ENCODE results near the gene SLC12A7. TPM values are rescaled to one million over a fixed set of nuclear protein-coding genes. Genes with fewer than 3 reads are reported as not detected.
A peak's percentile ranks its signal among the peaks of the same experiment; 100 is the strongest.

The SLC12A7 gene
- total RNA-seq, 1 donor from 2014 or later, result 24.5 TPM

DNA sequence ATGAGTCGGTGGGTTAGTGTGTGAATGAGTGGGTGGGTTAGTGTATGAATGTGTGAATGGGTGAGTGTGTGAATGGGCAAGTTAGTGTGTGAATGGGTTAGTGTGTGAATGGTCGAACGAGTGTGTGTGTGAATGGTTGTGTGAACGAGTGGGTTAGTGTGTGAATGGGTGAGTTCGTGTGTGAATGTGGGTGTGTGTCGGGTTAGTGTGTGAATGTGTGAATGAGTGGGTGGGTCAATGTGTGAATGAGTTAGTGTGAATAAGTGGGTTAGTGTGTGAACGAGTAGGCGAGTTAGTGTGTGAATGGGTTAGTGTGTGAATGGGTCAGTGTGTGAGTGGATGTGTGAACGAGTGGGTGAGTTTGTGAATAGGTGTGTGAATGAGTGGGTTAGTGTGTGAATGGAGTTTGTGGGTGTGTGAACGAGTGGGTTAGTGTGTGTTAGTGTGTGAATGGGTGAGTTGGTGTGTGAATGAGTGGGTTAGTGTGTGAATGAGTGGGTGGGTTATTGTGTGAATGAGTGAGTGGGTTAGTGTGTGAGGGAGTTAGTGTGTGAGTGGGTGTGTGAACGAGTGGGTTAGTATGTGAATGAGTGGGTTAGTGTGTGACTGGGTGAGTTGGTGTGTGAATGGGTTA is 64.4 kb downstream of the SLC12A7 start:
- DNase-seq (ENCODE audit: low spot score), result no peak
- peaks cover 15% of the 10 kb centered on the region for H3K27me3 Mint-ChIP-seq (ENCODE audit: unreplicated experiment)
- H3K36me3 Mint-ChIP-seq (ENCODE audit: low read depth, unreplicated experiment), result peaks cover 38% of the 10 kb centered on the region
- peaks cover 13% of the 10 kb centered on the region for H3K9me3 Mint-ChIP-seq (ENCODE audit: unreplicated experiment)
- no peak overlapping the region for H3K4me3 Mint-ChIP-seq (ENCODE audit: unreplicated experiment)
- TF ChIP-seq, protein P1, sequence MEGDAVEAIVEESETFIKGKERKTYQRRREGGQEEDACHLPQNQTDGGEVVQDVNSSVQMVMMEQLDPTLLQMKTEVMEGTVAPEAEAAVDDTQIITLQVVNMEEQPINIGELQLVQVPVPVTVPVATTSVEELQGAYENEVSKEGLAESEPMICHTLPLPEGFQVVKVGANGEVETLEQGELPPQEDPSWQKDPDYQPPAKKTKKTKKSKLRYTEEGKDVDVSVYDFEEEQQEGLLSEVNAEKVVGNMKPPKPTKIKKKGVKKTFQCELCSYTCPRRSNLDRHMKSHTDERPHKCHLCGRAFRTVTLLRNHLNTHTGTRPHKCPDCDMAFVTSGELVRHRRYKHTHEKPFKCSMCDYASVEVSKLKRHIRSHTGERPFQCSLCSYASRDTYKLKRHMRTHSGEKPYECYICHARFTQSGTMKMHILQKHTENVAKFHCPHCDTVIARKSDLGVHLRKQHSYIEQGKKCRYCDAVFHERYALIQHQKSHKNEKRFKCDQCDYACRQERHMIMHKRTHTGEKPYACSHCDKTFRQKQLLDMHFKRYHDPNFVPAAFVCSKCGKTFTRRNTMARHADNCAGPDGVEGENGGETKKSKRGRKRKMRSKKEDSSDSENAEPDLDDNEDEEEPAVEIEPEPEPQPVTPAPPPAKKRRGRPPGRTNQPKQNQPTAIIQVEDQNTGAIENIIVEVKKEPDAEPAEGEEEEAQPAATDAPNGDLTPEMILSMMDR (IDR thresholded peaks at IDR 0.05; ENCODE audit: unreplicated experiment), result no peak
- no peak overlapping the region for H3K27ac Mint-ChIP-seq (ENCODE audit: unreplicated experiment)
- H3K4me1 Mint-ChIP-seq (ENCODE audit: unreplicated experiment), result no peaks in the 10 kb centered on the region

GRCh38 chr5:1045960-1046560 is 65.8 kb downstream of the SLC12A7 start:
- no peak for DNase-seq (ENCODE audit: low spot score)
- Mint-ChIP-seq H3K27ac (ENCODE audit: unreplicated experiment) (no peak overlapping the region), H3K9me3 (ENCODE audit: unreplicated experiment) (peaks cover 19% of the 10 kb centered on the region), H3K36me3 (ENCODE audit: low read depth, unreplicated experiment) (peaks cover 43% of the 10 kb centered on the region), H3K4me1 (ENCODE audit: unreplicated experiment) (no peaks in the 10 kb centered on the region), H3K27me3 (ENCODE audit: unreplicated experiment) (peaks cover 21% of the 10 kb centered on the region), H3K4me3 (ENCODE audit: unreplicated experiment) (no peak overlapping the region)
- TF ChIP-seq, protein P1 (IDR thresholded peaks at IDR 0.05; ENCODE audit: unreplicated experiment), result no peak

DNA sequence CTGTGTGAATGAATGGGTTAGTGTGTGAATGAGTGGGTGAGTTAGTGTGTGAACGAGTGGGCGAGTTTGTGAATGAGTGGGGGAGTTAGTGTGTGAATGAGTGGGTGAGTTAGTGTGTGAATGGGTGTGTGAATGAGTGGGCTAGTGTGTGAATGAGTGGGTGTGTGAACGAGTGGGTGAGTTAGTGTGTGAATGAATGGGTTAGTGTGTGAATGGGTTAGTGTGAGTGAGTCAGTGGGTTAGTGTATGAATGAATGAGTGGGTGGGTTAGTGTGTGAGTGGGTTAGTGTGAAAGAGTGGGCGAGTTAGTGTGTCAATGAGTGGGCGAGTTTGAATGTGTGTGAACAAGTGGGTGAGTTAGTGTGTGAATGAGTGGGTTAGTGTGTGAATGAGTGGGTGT is 67.7 kb downstream of the SLC12A7 start:
- Mint-ChIP-seq H3K36me3 (ENCODE audit: low read depth, unreplicated experiment) (peaks cover 43% of the 10 kb centered on the region), H3K27me3 (ENCODE audit: unreplicated experiment) (peaks cover 21% of the 10 kb centered on the region), H3K9me3 (ENCODE audit: unreplicated experiment) (peaks cover 19% of the 10 kb centered on the region), H3K4me3 (ENCODE audit: unreplicated experiment) (no peak overlapping the region), H3K4me1 (ENCODE audit: unreplicated experiment) (no peaks in the 10 kb centered on the region), H3K27ac (ENCODE audit: unreplicated experiment) (no peak overlapping the region)
- DNase-seq (ENCODE audit: low spot score), result no peak
- TF ChIP-seq, protein P1 (IDR thresholded peaks at IDR 0.05; ENCODE audit: unreplicated experiment), result no peak

DNA sequence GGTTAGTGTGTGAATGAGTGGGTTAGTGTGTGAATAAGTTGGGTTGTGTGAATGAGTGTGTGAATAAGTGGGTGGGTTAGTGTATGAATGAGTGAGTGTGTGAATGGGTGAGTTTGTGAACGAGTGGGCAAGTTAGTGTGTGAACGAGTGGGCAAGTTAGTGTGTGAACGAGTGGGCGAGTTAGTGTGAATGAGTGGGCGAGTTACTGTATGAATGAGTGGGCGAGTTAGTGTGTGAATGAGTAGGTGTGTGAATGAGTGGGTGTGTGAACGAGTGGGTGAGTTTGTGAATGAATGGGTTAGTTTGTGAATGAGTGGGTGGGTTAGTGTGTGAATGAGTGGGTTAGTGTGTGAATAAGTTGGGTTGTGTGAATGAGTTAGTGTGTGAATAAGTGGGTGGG is 68.5 kb downstream of the SLC12A7 start:
- H3K4me3 Mint-ChIP-seq (ENCODE audit: unreplicated experiment), result no peak overlapping the region
- peak overlapping the region; percentile 39 for H3K27ac Mint-ChIP-seq (ENCODE audit: unreplicated experiment)
- TF ChIP-seq, protein P1 (IDR thresholded peaks at IDR 0.05; ENCODE audit: unreplicated experiment), result no peak
- peaks cover 19% of the 10 kb centered on the region for H3K9me3 Mint-ChIP-seq (ENCODE audit: unreplicated experiment)
- no peaks in the 10 kb centered on the region for H3K4me1 Mint-ChIP-seq (ENCODE audit: unreplicated experiment)
- no peak for DNase-seq (ENCODE audit: low spot score)
- peaks cover 40% of the 10 kb centered on the region for H3K36me3 Mint-ChIP-seq (ENCODE audit: low read depth, unreplicated experiment)
- peaks cover 22% of the 10 kb centered on the region for H3K27me3 Mint-ChIP-seq (ENCODE audit: unreplicated experiment)

DNA sequence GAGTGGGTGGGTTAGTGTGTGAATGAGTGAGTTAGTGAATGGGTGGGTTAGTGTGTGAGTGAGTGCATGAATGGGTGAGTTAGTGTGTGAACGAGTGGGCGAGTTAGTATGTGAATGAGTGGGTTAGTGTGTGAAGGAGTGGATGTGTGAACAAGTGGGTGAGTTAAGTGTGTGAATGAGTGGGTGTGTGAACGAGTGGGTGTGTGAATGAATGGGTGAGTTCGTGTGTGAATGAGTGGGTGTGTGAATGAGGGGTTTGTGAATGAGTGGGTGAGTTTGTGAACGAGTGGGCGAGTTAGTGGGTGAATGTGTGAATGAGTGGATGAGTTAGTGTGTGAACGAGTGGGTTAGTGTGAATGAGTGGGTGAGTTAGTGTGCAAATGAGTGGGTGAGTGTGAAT is 69.2 kb downstream of the SLC12A7 start:
- no peak overlapping the region for H3K27ac Mint-ChIP-seq (ENCODE audit: unreplicated experiment)
- no peak for DNase-seq (ENCODE audit: low spot score)
- peaks cover 36% of the 10 kb centered on the region for H3K36me3 Mint-ChIP-seq (ENCODE audit: low read depth, unreplicated experiment)
- TF ChIP-seq, protein P1 (IDR thresholded peaks at IDR 0.05; ENCODE audit: unreplicated experiment), result no peak
- no peaks in the 10 kb centered on the region for H3K4me1 Mint-ChIP-seq (ENCODE audit: unreplicated experiment)
- H3K4me3 Mint-ChIP-seq (ENCODE audit: unreplicated experiment), result no peak overlapping the region
- peaks cover 22% of the 10 kb centered on the region for H3K27me3 Mint-ChIP-seq (ENCODE audit: unreplicated experiment)
- H3K9me3 Mint-ChIP-seq (ENCODE audit: unreplicated experiment), result peaks cover 19% of the 10 kb centered on the region
